NOMO-1 treated with DMSO at 0.1 percent for 48 hours (cell line): ENCODE results near the gene TSPAN9.

Experiments
- DNase-seq: peaks from one replicate; lab custom pipeline; 2025; ENCODE audit not compliant: unreplicated experiment; lab: John Stamatoyannopoulos, UW

Gene TSPAN9, protein sequence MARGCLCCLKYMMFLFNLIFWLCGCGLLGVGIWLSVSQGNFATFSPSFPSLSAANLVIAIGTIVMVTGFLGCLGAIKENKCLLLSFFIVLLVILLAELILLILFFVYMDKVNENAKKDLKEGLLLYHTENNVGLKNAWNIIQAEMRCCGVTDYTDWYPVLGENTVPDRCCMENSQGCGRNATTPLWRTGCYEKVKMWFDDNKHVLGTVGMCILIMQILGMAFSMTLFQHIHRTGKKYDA

DNA sequence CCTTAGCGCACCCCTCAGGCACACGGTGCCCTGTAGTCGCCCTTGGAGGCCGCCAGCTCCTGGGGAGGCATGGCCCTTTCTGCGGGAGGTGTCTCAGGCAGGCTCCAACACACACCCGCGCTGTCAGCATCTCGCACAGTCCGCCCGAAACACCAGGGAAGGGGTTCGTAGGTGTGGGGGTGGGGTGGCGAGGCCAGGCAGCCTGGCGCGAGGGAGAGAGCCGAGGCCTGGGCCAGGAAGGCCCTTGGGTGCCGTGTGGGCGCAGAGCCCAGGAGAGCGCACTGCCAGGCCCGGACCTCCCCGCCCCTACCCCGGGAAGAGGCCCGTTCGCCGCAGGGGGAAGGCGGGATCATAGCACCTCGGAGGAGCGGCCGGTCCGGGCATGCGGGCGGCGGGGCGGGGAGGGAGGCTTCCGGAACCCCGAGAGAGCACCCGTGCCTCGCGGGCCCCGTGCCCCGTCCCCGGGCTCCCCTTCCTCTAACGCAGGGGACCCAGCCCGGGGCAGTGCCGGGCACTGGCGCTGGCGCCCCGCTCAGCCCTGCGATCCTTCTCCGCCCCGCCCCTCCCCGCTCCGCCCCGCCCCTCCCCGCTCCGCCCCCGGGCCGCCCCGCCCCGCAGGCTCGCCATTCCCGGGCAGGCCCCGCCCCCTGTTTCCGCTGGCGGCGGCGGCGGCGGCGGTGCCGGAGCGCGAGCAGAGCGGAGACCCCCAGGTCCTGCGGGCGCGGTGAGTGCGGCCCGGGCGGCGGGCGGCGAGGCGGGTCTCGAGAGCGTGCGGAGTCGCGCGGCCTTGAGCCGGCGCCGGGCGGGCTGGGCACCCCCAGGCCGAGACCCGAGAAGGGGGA, at the start of gene TSPAN9:
TSS of gene TSPAN9 (plus strand) at position 650 of the 842 bp plus-strand sequence. CDS start 123,815 bp downstream, outside the sequence.
- DNase-seq, result peak; percentile 18

DNA sequence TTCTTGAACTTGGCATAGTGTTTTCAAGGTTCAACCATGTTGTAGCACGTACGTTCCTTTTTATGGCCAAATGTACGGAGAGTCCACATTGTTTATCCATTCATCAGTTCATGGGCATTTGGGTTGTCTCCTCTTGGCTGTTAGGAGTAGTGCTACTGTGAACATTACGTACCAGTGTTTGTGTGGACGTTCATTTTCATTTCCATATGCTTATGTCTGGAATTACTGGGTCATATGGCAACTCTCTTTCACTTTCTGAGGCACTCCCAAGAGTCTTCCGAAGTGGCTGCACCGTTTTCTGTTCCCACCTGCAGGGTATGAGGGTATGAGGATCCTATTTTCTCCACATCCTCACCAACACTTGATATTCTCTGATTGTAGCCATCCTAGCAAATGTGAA, 49.1 kb upstream of the TSPAN9 start:
- no peak for DNase-seq

DNA sequence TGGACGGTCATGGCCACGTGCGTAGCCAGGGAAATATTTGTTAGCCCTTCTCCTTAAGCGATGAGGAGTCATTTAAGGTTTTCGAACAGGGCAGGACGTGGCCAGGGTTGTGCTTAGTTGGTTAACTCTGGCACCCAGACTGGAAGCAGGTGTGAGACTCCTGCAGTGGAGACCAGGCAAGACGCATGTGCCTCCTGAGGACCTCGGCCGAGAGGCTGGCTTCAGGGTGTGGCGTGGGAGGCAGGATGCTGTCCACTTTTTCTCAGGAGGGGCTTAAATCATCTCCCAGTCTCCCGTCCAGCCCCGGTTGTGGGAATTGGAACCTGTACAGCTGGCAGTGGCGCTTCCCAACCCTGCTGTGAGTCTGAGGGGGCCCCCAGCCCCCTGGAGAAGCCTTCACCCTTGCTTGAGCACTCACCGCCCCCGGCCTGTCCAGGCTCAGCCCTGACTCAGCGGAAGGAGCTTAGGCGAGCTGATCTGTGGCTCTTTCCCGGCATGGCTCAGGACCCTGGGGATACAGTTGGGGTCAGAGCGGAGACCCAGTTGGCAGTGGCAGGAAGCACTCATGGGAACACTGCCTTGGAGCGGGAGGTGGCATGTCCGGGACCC, 46.3 kb upstream of the TSPAN9 start:
- DNase-seq, result no peak

DNA sequence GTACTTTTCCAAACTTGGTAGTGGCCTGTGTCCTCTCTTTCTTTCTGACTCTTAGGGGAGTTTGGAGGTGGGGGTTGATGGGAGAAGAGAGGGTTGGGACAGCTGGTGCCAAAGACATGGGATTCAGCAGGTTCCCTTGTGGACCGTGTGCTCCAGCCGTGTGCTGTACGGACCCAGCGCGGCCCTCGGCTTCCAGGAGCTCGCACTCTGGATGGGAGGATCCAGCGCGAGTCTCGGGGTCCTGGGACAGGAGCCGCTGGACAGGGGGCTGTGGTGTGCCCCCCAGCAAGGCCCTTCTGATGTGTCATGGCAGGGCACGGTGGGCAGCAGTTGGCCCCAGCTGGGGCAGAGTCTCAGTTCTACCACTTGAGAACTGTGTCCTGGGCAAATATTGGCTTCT, 45.0 kb upstream of the TSPAN9 start:
- no peak for DNase-seq

DNA sequence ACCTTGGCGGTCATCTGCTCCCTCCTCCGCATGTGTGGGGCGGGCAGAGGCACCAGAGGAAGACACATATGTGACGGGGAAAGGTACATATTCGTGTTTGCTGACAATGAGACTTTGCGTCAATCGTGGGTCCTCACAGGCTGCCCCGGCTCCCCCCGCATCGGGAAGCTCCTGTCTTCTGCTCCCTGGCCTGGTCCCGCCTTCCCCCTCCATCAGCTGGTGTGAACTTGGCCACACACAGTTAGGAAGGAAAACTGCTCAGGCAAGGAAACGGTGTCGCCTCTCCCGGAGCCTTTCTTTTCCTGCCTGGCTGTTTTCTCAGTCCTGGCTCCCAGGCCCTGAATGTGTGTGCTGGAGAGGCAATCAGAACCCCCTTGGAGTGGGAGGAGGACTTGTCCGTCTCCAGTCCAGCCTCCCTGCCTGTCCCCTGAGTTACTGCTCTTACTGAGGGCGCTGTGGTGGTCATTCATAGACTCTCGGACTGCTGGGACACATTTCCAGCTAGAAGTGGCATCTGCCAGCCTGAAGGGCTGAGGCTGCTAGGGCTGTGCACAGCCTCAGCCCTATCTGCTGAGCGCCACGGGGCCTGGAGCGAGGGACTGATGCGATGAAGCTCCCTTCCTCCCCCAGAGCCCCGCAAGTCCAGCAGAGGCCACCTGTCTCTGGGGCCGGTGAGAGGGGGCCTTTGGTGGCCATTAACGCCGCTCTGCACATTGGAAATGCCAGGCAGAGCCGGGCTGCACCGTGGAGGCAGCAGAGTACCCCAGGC, 44.2 kb upstream of the TSPAN9 start:
- no peak for DNase-seq

DNA sequence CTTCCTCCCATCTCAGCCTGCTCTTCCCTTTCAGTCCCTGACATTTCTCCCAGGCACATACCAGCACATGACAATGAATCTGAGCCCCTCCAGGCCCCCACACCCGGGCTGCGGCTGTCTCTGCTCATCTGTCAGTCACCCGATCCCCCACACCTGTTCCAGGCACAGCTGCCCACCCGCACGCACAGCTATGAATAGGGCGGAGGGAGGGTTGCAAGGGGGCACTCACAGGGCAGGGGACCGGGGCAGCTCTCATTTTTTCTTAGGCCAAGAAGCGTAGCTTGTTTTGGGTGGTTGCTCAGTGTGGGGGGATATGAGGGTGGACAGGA, 43.7 kb upstream of the TSPAN9 start:
- DNase-seq, result no peak

DNA sequence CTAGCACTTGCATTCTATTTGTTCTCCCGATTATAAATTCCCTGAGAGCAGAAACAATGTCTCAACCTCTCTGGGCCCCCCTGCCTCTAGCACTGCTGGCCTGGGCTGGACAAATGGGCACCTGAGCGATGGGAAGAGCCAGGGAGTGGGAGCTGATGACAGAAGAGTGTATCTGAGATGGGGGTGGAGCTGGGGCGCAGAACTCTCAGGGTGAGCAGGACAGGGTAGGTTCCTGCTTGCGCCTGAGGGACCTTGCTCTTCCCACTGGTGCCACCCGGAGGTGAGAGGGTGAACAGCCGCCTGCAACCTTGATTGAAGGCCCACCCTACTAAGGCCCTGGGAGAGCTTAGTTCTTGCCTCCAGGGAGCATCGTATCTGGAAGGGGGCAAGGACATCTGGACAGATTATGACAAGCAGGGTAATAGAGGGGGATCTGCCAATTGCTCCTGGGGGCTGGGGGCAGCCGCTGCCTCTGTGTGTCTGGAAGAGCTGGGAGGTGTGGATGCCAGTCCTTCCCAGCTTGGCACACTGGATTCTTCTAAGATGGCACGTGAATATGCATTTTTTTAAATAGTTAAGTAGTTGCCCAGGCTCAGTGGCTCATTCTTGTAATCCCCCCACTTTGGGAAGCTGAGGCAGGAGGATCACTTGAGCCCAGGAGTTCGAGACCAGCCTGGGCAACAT, 43.0 kb upstream of the TSPAN9 start:
- peak; percentile 27 for DNase-seq

DNA sequence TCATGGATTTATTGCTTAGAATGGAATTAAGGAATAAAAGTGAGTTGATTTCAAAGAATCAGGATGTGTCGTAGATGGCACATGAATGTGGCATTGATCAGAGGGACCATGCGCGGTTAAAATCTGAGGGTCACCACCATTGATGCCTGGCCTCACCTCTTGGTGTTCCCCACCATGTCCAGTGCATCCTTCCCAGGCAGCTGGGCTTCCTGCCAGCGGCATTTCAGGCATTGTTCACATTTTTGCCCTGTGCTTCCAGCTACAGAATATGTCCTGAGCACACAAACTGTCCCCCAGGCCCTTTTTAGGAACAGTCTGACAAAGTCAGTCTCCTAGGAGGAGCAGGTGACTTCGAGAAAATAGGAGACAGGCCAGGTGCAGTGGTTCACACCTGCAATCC, 42.0 kb upstream of the TSPAN9 start:
- no peak for DNase-seq

DNA sequence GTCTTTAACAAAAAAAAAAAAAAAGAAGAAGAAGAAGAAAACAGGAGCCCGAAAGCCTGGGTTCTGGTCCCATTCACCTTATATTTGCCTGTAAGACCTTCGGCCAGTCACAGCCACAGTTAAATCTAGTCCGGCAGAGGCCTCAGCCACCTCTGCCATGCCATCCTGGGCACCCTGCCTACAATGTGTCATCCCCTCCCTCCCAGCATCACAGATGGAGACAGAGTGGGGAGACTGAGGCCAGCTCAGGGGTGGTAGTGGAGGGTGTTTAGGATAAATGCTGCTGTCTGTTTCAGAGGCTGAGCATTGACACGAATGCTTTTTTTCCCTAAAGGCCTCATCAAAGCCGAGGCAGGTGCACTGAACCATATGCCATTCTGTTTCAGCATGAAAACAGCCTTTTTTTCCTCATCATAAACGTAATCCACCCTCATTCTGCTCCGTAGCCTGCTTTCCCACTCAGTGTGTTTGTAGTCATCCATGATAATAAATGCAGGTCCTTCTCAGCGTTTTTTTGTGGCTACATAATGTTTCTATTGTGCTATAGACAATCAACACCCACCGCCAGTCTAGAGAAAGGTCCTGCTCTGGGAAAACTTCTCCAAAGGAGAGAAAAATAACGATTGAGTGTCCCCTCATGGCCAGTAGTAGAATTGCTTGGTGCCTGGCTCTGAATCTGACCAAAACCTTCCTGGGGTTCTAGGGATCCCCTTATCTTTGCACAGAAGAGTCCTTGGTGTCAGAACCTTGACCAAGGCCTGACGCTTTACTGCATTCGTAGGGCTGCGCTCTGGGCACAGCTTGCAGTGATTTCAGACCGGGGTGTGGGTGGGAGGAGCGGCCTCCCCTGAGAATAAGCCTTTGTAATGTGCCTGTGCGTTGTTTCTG, 41.1 kb upstream of the TSPAN9 start:
- no peak for DNase-seq

DNA sequence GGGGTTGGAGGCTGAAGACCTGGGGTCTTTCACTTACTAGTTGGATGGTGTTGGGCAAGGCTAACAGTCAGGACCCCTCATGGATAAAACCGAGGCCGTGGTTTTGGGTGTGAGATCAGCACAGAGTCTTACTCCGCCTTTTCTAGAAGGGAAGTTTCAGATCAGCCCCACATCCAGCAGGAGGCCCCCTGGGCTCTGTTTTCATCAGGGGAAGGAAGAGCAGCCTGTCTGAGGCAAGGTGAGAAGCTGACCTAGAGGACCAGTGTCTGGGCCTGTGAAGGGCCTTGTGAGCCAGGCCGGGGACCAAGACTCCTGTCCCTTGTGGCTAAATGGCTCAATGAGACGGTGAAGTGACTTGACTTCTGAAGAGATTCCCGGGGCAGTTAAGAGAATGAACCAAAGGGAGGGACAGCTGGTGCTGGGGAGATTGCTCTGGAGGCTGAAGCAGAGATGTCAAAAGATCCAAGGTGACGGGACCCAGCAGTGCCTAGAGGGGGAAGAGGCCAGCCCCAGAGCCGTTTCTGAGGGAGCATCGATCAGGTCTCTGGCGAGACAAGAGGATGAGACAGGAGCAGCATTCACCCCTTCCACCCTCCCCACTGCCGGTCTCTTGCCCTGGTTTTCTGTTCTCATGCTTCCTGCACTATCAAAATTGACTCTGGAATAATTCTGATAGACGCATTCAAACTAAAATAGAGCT, 40.1 kb upstream of the TSPAN9 start:
- DNase-seq, result no peak

DNA sequence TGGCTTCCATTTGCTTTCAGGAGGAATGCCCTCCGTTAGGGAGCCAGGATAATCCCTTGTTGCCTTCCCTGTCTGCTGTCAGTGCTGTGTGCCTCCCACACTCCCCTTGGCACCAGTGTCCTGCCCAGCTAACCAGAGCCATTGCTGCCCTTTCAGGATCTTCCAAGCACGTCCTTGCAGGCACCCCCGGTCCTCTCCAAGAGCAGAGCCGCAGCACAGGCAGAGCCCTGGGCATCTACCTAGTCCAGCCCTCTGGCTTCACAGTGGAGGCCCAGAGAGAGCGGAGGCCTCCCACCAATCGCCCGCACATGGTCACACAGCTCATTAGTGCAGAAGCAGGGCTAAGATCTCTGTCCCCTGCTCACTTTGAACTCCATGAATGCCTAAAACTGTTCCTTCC, 39.0 kb upstream of the TSPAN9 start:
- no peak for DNase-seq

DNA sequence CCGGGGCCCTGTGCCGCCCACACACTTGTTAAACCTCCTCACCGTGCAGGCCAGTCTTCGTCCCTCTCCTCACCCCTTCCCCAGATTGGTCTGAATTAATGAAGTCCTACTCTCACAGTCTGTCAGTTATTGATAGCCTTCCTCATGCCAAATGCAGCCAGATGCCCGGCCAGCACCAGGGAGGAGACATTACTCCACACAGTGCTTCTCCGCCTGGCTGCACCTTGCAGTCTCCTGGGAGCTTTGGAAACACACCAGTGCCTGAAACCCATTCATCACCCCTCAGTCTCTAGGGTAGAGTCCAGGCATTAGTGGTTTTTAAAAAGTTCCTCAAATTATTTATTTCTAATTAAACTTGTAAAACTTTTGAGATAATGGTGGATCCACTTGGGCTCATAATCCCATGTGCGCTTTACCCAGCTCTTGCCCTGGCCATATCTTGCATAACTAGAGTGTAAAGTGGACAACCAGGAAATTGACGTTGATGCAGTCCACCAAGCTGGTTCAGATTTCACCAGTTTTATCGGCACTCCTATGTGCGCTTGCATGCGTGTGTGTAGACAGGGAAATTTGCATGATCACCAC, 38.2 kb upstream of the TSPAN9 start:
- DNase-seq, result no peak

DNA sequence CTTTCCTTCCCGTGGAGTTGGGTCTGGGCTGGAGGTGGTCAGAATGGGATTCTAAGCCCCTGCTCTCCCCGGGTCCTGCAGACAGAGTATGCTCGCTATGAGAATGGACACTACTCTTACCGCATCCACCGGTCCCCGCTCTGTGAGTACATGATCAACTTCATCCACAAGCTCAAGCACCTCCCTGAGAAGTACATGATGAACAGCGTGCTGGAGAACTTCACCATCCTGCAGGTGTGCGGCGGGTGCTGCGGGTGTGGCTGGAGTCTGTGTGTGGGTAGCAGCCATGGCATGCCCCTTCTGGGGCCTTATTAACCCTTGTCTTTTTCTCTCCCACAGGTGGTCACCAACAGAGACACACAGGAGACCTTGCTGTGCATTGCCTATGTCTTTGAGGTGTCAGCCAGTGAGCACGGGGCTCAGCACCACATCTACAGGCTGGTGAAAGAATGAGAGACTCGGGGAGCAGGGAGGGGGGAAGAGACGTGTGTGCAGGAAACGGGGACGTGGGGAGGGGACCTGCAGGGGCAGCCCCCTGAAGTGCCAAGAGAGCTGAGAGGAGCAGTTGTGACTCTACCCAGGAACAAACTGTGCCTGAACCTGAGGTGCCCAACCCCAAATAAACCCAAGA, 37.0 kb upstream of the TSPAN9 start:
- no peak for DNase-seq

DNA sequence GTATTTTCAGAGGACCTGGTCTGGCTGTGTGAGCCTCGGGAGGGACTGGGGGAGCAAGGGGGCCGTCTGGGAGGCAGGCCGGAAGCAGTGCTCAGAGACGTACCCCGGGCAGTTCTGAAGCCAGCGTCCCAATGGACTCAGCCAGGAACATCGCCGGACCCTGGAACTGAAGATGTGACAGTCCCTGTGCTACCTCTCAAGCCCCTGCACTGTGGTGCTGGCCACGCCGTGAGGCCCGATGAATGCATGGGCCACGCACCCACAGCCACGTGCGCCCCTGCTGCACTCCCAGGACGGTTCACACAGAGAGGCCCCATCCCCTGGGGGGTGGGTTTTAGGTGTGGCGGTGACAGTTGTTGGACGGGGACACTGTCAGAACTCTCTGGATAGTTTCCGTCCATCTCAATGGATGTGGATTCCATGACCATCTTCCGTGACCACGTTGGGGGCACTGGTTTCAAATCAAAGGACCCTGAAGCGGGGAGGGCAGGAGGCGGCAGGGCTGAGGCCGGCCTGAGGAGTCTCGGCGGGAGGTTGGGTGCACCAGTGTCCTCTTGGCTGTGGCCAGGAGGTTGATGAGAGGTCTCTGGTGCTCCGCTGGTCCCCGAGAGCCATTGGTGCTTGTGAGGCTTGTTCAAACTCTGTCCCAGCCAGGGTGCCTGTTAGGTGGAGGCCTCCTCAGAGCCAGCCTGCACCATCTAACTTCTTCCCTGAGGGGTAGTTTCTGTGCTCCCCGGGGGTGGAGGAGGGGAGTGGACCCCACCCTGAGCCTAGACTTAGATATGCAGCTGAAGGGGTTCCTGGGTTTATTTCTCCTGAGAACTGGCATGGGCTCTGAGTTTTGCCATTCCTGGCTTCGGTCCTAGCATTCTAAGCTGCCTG, 36.3 kb upstream of the TSPAN9 start:
- DNase-seq, result no peak

DNA sequence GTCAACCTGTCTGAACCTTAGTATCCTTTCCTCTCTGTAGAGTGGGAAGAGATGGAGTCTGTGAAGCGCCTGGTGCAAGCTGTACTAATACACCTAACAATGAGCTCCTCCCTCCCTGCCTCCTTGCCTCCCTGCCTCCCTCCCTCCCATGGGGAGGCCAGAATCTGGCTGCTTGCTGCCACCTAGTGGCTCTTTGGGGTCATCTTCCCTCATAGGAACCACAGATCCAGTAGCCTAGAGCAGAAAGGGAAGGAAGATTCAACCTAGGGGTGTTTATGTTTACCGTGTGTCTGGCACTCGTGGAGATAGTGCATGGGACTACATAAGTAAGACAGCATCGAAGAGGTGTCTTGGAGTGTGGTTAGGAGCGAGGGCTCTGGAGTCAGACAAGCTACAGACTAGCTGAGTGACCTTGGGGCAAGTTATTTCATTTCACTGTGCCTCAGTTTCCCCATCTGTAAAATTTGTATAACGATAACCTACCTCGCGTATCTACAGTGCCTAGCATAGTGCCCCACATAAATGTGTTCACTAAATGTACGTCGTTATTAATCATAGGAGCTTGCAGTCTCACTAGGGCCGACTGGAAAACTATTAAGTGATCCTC, 35.5 kb upstream of the TSPAN9 start:
- peak; percentile 71 for DNase-seq

DNA sequence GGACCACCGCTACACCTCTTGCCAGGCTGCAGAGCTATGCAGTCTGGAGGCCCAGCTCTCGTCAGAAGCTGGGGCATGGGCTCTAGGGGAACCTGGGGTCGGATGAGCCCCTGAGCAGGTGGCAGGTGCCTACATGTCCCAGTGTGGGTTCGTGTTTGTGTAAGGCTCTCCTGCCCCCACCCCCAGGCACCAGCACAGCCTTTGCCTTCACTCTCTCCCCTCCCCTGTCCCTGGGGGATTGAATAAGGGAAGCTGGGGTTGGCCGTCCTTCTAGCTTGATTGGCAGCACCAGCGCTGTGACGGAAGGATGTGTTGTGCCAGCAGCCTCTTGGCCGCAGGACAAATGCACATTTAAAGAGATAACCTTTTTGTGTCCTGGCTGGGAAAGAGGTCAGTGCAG, 34.8 kb upstream of the TSPAN9 start:
- DNase-seq, result no peak

DNA sequence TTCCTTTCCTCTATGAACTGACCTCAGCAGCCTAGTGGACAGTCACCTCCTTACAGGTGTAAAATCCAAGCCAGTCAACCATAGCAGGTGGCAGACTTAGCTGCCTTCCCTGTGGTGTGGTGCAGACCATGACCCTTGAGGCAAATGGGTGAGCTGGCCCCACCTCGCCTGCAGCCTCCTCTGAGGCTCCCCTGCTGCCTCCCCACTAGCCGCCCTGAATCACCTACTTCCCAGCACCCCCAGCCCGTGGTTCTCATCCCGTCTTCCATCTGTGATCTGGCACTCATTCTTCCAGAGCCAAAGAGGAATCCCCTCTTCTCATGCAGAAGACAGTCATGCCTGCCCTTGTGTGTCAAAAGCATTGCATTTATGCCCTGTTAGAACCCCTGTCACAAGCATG, 34.4 kb upstream of the TSPAN9 start:
- DNase-seq, result no peak
